ENCODE results near the gene ACOX3. TPM values are rescaled to one million over a fixed set of nuclear protein-coding genes. Genes with fewer than 3 reads are reported as not detected.
A peak's percentile ranks its signal among the peaks of the same experiment; 100 is the strongest.

Gene ACOX3
- total and polyA plus RNA-seq, 9 of the 15 experiments (the other 6 are each of a cell fraction or from before 2014, with no cell fraction given): 0.68 to 7.3 (median 3.7) TPM

DNA sequence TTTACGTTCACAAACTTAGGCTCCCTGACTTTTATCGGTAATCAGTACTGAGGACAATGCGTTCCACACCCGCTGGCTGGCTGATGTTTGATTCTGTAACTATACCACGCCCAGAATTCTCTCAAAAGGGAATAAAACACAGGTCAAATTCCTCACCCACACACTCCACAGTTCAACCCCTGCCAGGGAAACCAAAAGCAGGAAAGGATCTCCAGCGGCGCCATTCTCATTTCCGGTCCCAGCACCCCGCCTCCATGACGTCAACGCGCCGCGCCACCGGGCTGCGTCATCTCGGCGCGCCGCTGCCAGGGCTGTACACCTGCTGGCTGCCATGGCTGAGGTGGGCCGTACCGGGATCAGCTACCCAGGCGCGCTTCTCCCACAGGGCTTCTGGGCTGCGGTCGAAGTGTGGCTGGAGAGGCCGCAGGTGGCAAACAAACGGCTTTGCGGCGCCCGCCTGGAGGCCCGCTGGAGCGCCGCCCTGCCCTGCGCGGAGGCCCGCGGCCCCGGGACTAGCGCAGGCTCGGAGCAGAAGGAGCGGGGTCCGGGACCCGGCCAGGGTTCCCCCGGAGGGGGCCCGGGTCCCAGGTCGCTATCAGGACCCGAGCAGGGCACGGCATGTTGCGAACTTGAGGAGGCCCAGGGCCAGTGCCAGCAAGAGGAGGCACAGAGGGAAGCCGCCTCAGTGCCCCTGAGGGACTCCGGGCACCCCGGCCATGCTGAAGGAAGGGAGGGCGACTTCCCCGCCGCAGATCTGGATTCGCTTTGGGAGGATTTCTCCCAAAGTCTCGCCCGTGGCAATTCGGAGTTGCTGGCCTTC, at the start of gene ACOX3, which contains the start of gene TRMT44 (continued):
- TF ChIP-seq PCBP2 (IDR thresholded peaks at IDR 0.05; ENCODE audit: low read depth, low read length, poor library complexity, severe bottlenecking) (no peak), ZNF347 (CRISPR knock-in tag; IDR thresholded peaks at IDR 0.05; ENCODE audit: low read depth) (no peak), ZC3H8 (IDR thresholded peaks at IDR 0.05) (no peak), ZBTB26 (CRISPR knock-in tag; IDR thresholded peaks at IDR 0.05) (no peak), SIN3B (IDR thresholded peaks at IDR 0.05; ENCODE audit: low read depth) (peak; percentile 92), ARID2 (IDR thresholded peaks at IDR 0.05) (no peak), JUNB (CRISPR knock-in tag; conservative IDR thresholded peaks at IDR 0.05) (no peak), E2F4 (CRISPR knock-in tag; IDR thresholded peaks at IDR 0.05; ENCODE audit: low read depth) (no peak), PHF20 (IDR thresholded peaks at IDR 0.05; ENCODE audit: partially characterized antibody) (peak; percentile 97), BRCA1 (IDR thresholded peaks at IDR 0.05) (no peak), BRCA1 (CRISPR knock-in tag; IDR thresholded peaks at IDR 0.05) (no peak), ZBTB5 (IDR thresholded peaks at IDR 0.05) (no peak), CHD2 (IDR thresholded peaks at IDR 0.05; ENCODE audit: low read depth, low read length) (no peak), ZNF224 (CRISPR knock-in tag; IDR thresholded peaks at IDR 0.05) (no peak)
- TF ChIP-seq, protein P1, sequence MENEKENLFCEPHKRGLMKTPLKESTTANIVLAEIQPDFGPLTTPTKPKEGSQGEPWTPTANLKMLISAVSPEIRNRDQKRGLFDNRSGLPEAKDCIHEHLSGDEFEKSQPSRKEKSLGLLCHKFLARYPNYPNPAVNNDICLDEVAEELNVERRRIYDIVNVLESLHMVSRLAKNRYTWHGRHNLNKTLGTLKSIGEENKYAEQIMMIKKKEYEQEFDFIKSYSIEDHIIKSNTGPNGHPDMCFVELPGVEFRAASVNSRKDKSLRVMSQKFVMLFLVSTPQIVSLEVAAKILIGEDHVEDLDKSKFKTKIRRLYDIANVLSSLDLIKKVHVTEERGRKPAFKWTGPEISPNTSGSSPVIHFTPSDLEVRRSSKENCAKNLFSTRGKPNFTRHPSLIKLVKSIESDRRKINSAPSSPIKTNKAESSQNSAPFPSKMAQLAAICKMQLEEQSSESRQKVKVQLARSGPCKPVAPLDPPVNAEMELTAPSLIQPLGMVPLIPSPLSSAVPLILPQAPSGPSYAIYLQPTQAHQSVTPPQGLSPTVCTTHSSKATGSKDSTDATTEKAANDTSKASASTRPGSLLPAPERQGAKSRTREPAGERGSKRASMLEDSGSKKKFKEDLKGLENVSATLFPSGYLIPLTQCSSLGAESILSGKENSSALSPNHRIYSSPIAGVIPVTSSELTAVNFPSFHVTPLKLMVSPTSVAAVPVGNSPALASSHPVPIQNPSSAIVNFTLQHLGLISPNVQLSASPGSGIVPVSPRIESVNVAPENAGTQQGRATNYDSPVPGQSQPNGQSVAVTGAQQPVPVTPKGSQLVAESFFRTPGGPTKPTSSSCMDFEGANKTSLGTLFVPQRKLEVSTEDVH (IDR thresholded peaks at IDR 0.05; ENCODE audit: low read depth, partially characterized antibody): peak; percentile 94

Measured in K562 (cell line).